HG03095 (cell line): ENCODE data around the gene GGACT.

Experiments
- ATAC-seq: cut with Tn5 transposase; IDR thresholded peaks from one replicate; pipeline ENCODE4 v1.9.1; 2021; ENCODE audit warnings: moderate library complexity; ENCODE audit not compliant: unreplicated experiment

The GGACT gene

GRCh38 chr13:100483139-100483538 is 105.5 kb downstream of the GGACT start:
- no peak for ATAC-seq

- no peak for ATAC-seq
Observed at GRCh38 chr13:100480676-100481075, 107.9 kb downstream of the GGACT start.
